Measurements from ENCODE around the gene CMTM8. TPM values are rescaled to one million over a fixed set of nuclear protein-coding genes. Genes with fewer than 3 reads are reported as not detected.
A peak's percentile ranks its signal among the peaks of the same experiment; 100 is the strongest.
"Not testable (repeated sequence)": the region's sequence is repeated elsewhere in the genome, so short reads cannot be mapped to it uniquely, and the experiment has no call there.

The CMTM8 gene
- total RNA-seq, 1 donor from 2014 or later = 0.24 TPM

DNA sequence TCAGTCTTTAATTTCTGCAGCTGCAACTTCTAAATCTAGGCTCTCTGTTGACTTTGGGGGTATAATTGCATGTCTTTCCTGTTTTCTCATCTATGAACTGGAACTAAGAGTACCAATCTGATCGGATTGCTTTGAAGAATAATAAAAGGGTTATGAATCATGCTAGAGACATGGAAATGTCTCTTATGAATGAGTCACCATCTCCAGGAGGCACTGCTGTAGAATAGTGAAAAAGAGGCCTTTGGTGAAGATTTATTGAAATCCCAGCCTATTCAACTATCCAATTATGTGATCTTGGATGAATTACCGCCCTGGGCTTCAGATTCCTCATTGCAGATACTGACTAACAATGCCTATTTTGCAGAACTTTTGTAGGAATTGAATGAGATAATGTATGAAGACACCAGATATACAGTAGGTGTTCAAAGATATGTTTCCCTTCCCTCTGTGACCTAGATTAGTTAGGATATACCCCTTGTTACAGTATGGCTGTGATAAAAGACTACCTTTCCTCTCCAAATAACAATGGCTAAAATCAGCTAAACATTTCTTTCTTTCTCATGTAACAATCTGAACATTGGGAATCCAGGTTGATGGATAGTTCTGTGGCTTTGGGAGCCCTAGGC is 11.5 kb upstream of the CMTM8 start:
- intact Hi-C loops (cut with micrococcal nuclease) = no loop called here
- no peak overlapping the region for H3K4me3 Mint-ChIP-seq
- H3K27me3 Mint-ChIP-seq = peaks cover 9% of the 10 kb centered on the region
- H3K27ac Mint-ChIP-seq = no peak overlapping the region
- TF ChIP-seq, protein P1, sequence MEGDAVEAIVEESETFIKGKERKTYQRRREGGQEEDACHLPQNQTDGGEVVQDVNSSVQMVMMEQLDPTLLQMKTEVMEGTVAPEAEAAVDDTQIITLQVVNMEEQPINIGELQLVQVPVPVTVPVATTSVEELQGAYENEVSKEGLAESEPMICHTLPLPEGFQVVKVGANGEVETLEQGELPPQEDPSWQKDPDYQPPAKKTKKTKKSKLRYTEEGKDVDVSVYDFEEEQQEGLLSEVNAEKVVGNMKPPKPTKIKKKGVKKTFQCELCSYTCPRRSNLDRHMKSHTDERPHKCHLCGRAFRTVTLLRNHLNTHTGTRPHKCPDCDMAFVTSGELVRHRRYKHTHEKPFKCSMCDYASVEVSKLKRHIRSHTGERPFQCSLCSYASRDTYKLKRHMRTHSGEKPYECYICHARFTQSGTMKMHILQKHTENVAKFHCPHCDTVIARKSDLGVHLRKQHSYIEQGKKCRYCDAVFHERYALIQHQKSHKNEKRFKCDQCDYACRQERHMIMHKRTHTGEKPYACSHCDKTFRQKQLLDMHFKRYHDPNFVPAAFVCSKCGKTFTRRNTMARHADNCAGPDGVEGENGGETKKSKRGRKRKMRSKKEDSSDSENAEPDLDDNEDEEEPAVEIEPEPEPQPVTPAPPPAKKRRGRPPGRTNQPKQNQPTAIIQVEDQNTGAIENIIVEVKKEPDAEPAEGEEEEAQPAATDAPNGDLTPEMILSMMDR (IDR thresholded peaks at IDR 0.05) = no peak
- H3K36me3 Mint-ChIP-seq (ENCODE audit: low read depth) = no peaks in the 10 kb centered on the region
- POLR2A ChIA-PET = no interaction called here
- H3K9me3 Mint-ChIP-seq = no peaks in the 10 kb centered on the region
- DNase-seq (no peak), ATAC-seq (ENCODE audit: low read depth) (no peak)
- H3K4me1 Mint-ChIP-seq = no peaks in the 10 kb centered on the region
- CTCF ChIA-PET = no interaction called here

DNA sequence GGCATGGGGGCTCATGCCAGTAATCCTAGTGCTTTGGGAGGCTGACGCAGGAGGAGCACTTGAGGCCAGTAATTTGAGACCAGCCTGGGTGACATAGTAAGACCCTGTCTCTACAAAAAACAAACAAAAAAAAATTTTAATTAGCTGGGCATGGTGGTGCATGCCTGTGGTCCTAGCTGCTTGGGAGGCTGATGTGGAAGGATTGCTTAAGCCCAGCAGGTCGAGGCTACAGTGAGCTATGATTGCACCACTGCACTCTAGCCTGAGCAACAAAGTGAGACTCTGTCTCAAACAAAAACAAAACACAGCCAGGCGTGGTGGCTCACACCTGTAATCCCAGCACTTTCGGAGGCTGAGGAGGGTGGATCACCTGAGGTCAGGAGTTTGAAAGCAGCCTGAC is 9.7 kb upstream of the CMTM8 start:
- H3K4me1 Mint-ChIP-seq; POLR2A ChIA-PET; intact Hi-C loops (cut with micrococcal nuclease); H3K27me3 Mint-ChIP-seq; DNase-seq; H3K36me3 Mint-ChIP-seq (ENCODE audit: low read depth); H3K9me3 Mint-ChIP-seq; CTCF ChIA-PET; H3K4me3 Mint-ChIP-seq; H3K27ac Mint-ChIP-seq; ATAC-seq (ENCODE audit: low read depth): not testable (repeated sequence)

DNA sequence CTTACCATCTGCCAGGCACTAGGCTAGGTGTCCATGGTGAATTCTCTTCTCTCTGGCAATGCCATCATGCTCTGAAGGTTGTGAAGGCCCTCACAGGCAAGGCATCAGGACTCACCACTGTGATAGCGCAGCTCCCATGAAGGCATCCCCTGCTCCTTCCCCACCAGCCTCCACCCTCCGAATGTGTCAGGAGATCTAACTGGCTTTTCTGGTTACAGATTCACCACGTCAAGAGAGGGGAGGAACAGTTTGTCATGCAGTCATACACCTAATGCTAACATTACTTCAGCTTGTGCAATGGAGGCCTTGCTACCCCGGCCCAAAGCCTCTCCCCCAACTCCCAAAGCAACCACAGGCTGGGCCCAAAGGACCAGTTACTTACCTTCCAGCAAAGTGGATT is 8.9 kb upstream of the CMTM8 start:
- H3K4me3 Mint-ChIP-seq = no peak overlapping the region
- no peak for DNase-seq
- no peaks in the 10 kb centered on the region for H3K9me3 Mint-ChIP-seq
- no peaks in the 10 kb centered on the region for H3K36me3 Mint-ChIP-seq (ENCODE audit: low read depth)
- TF ChIP-seq, protein P1 (IDR thresholded peaks at IDR 0.05) = no peak
- ChIA-PET CTCF (no interaction called here), POLR2A (no interaction called here)
- H3K27me3 Mint-ChIP-seq = peaks cover 8% of the 10 kb centered on the region
- no peaks in the 10 kb centered on the region for H3K4me1 Mint-ChIP-seq
- ATAC-seq (ENCODE audit: low read depth) = no peak
- intact Hi-C loops (cut with micrococcal nuclease) = no loop called here
- H3K27ac Mint-ChIP-seq = no peak overlapping the region

DNA sequence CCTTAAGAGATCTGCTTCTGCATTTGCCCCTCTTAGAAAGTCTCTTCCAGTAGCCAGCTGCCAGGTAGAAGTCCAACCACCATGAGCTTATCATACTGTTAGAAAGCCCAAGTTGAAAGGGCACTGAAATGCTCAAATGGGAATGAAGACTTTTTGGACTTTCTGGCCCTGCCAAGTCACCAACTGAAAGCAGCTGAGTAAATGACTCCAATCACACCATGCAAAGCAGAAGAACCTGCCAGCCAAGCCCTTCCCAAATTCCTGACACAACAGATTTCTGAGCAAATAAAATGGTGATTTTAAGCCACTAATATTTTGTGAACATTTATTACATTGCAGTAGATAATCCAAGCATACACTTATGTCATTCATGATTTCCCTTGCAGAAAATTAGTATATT is 2.1 kb upstream of the CMTM8 start:
- no peak overlapping the region for H3K27ac Mint-ChIP-seq
- DNase-seq (no peak), ATAC-seq (ENCODE audit: low read depth) (no peak)
- H3K27me3 Mint-ChIP-seq = peaks cover 22% of the 10 kb centered on the region
- H3K4me3 Mint-ChIP-seq = no peak overlapping the region
- POLR2A ChIA-PET = no interaction called here
- intact Hi-C loops (cut with micrococcal nuclease) = loop anchor here (5.0 kb wide), 2 partner anchors 46 to 451 kb away; partner anchors contain the start of gene CNOT10
- H3K4me1 Mint-ChIP-seq = peaks cover 21% of the 10 kb centered on the region
- TF ChIP-seq, protein P1 (IDR thresholded peaks at IDR 0.05) = no peak
- H3K9me3 Mint-ChIP-seq = no peaks in the 10 kb centered on the region
- no peaks in the 10 kb centered on the region for H3K36me3 Mint-ChIP-seq (ENCODE audit: low read depth)
- CTCF ChIA-PET = no interaction called here

DNA sequence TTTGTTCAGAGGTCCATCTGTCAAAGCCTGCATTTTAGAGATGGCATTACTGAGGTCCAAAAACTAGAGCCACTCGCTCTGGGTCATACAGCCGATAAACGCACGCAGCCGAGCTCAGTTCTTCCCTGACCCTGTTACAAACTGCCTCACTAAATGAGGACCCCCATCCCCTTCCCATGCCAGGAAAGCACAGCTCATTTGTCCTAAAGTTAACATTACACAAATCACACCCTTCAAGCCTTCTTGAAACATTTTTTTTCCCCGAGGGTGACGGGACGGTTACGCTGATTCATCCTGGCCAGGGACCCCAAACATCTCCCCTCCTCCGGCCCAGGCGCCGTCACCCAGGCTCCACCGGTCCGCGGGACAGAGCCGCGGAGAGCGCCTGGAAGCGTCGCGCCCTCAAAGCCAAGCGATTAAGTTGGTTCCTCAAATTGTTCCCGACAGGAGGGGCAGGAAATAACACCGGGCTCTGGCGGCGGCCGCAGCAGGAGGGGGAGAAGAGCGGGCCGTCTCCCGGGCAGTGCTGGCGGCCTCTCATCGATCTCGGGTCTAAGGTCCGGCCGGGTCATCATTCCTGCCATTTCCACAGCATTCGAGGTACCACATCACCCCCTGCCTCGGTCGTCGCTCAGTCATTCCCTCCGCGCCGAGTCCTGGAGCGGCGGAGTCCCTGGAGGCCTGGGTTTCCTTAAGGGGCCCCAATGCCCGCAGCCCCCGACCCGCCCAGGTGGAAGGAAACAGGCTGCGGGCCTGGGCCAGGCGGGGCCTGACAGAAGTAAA is 619 bp upstream of the CMTM8 start:
- Mint-ChIP-seq H3K4me3 (peak overlapping the region; percentile 77), H3K9me3 (no peaks in the 10 kb centered on the region), H3K27ac (no peak overlapping the region), H3K36me3 (ENCODE audit: low read depth) (no peaks in the 10 kb centered on the region), H3K4me1 (peaks cover 21% of the 10 kb centered on the region), H3K27me3 (peaks cover 22% of the 10 kb centered on the region)
- TF ChIP-seq, protein P1 (IDR thresholded peaks at IDR 0.05) = no peak
- no peak for DNase-seq
- intact Hi-C loops (cut with micrococcal nuclease) = loop anchor here (2.0 to 5.0 kb wide), 3 partner anchors 44 to 449 kb away; partner anchors contain the start of gene CNOT10
- no peak for ATAC-seq (ENCODE audit: low read depth)
- ChIA-PET POLR2A (no interaction called here), CTCF (no interaction called here)

All from activated B cell treated with CpG ODN at 0.5 μM for 24 hours (primary cell).